Mammary epithelial cell (primary cell): ENCODE results near the gene TESMIN.

Experiments
- EZH2 ChIP-seq: IDR thresholded peaks from 2 replicates; pipeline ENCODE4 v1.6.1; 2012; ENCODE audit warnings: low read length, inconsistent platforms, borderline replicate concordance
- TF ChIP-seq, protein P1 (sequence below), 2 donors: IDR thresholded peaks in 1 of 2; conservative IDR thresholded peaks in 1 of 2; 2 replicates each; pipeline ENCODE4 v1.5.1; 2011 to 2012; ENCODE audit warnings: inconsistent platforms in 2 of 2, low read length in 2 of 2, mild to moderate bottlenecking in 2 of 2, control low read depth in 1 of 2, low read depth in 1 of 2; ENCODE audit not compliant: insufficient read depth in 1 of 2; ENCODE audit errors: extremely low read depth in 1 of 2

DNA sequence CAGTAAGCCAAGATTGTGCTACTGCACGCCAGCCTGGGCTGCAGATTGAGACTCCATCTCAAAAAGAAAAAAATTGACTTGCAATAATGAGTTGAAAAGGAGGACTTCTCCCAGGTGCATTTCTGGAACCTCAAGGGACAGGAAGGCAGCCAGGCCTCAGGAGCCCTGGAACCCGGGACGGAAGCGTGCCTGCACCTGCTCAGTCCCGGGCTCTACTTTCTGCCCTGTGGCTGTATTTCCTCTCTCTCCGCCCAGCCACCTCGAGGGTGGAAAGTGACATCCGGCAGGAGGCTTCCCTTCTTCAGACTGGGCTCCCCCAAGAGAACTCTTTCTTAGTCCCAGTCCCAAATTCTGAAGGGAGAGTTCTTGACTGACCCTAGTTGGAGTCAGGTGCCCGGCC, 87.2 kb downstream of the TESMIN start:
- TF ChIP-seq, protein P1, sequence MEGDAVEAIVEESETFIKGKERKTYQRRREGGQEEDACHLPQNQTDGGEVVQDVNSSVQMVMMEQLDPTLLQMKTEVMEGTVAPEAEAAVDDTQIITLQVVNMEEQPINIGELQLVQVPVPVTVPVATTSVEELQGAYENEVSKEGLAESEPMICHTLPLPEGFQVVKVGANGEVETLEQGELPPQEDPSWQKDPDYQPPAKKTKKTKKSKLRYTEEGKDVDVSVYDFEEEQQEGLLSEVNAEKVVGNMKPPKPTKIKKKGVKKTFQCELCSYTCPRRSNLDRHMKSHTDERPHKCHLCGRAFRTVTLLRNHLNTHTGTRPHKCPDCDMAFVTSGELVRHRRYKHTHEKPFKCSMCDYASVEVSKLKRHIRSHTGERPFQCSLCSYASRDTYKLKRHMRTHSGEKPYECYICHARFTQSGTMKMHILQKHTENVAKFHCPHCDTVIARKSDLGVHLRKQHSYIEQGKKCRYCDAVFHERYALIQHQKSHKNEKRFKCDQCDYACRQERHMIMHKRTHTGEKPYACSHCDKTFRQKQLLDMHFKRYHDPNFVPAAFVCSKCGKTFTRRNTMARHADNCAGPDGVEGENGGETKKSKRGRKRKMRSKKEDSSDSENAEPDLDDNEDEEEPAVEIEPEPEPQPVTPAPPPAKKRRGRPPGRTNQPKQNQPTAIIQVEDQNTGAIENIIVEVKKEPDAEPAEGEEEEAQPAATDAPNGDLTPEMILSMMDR (conservative IDR thresholded peaks at IDR 0.05 in 1 of 2, IDR thresholded peaks at IDR 0.05 in 1 of 2; ENCODE audit: extremely low read depth in 1 of 2, insufficient read depth in 1 of 2, low read depth in 1 of 2, low read length in 2 of 2) = no peak
- TF ChIP-seq EZH2 = no peak
